Measurements from ENCODE around the gene OPN1MW3.
"Not testable (repeated sequence)": the region's sequence is repeated elsewhere in the genome, so short reads cannot be mapped to it uniquely, and the experiment has no call there.

Gene OPN1MW3
- total RNA-seq: 0 reads per million in 4 donors

DNA sequence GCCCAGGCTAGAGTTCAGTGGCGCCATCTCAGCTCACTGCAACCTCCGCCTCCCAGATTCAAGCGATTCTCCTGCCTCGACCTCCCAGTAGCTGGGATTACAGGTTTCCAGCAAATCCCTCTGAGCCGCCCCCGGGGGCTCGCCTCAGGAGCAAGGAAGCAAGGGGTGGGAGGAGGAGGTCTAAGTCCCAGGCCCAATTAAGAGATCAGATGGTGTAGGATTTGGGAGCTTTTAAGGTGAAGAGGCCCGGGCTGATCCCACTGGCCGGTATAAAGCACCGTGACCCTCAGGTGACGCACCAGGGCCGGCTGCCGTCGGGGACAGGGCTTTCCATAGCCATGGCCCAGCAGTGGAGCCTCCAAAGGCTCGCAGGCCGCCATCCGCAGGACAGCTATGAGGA, at the start of gene OPN1MW3:
OPN1MW3 (plus strand) TSS at position 301 of the 400 bp plus-strand sequence; CDS start at position 339, 38 bp downstream.
- DNase-seq: not testable (repeated sequence)

DNA sequence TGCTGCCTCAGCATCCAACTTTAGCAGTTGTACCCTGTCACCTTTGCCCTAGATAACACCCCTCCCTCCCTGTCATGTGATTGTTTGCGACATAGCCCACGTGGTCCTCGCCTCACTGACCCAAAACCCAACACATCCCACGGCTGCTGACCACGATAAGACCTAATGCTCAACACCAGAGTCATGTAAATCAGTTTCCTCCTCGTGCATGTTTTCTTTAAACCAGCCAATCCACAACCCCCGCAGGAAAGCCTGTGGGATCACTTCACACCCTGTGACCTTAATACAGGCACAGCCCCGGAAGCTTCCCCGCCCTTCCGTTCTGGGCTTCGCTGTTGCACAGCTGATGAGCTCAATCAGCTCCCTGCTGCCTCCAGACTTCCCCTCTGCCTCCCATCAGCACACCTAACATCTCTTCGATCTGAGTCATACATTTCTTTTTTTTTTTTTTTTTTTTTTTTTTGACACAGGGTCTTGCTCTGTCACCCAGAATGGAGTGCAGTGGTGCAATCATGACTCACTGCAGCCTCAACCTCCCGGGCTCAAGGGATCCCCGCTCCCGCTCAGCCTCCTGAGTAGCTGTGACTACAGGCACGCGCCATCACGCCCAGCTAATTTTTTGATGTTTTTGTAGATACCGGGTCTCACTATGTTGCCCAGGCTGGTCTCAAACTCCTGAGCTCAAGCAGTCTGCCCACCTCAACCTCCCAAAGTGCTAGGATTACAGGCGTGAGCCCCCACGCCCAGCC, 47.5 kb upstream of the OPN1MW3 start:
- not testable (repeated sequence) for DNase-seq

DNA sequence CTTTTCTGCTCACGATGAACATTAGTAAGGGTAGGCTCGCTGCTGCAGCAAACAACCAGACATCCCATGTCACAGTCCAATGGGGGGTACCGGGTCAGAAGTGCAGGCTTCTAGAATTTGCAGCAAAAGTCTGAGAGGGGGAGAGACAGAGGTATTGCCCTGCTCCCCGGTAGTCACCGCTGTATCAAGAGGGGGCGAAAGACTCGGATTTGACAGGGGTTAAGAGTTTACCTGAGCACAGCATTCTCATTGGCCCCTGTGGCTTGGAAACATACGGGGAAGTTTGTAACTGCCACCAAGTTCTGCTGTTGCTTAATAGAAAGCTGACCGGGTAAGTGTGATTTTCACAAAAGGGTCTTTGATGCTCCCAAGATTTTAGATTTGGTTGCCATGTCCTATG, 46.3 kb upstream of the OPN1MW3 start:
- DNase-seq: not testable (repeated sequence)

DNA sequence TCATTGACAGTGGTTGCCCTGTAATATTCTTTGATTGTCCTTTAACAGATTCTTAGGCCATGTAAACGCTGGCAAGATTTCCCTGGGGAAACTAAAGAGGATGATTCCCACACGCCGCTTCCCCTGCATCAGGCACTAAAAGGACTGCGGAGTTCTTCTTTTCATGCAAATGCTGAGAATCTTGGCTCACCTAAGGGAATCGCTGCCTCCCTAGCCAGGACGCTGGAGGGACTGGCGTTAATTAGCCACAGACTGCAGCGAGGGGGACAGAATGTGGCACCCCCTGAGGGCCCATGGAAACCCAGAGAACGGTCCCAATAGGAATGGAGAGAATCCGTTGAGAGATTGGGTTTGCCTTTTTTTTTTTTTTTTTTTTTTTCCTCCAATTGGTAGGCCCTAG, 45.9 kb upstream of the OPN1MW3 start:
- not testable (repeated sequence) for DNase-seq

DNA sequence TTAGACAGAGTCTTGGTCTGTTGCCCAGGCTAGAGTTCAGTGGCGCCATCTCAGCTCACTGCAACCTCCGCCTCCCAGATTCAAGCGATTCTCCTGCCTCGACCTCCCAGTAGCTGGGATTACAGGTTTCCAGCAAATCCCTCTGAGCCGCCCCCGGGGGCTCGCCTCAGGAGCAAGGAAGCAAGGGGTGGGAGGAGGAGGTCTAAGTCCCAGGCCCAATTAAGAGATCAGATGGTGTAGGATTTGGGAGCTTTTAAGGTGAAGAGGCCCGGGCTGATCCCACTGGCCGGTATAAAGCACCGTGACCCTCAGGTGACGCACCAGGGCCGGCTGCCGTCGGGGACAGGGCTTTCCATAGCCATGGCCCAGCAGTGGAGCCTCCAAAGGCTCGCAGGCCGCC, 37.9 kb upstream of the OPN1MW3 start, which contains the start of gene OPN1MW2:
OPN1MW2 (plus strand) TSS at position 301 of the 400 bp plus-strand sequence; CDS start at position 361, 60 bp downstream.
- DNase-seq: not testable (repeated sequence)

DNA sequence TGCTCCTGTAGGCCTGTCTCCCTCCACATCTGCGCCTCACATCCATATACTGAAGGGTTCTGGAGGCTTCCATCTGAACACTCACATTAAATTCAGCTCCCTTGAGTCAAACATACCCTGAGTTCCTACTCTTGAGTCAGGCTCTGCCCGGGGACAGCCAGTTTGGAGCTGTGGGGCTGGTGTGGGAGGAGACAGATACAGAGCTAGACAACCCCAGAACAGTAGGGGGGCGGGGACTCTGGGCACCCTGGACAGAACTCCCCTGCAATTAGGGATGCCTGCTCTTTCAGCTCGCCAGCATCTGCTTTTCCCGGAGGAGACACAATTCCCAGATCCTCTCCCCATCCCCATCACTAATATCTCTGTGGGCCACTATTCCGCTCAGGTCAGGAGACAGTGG, 32.1 kb upstream of the OPN1MW3 start:
- not testable (repeated sequence) for DNase-seq

DNA sequence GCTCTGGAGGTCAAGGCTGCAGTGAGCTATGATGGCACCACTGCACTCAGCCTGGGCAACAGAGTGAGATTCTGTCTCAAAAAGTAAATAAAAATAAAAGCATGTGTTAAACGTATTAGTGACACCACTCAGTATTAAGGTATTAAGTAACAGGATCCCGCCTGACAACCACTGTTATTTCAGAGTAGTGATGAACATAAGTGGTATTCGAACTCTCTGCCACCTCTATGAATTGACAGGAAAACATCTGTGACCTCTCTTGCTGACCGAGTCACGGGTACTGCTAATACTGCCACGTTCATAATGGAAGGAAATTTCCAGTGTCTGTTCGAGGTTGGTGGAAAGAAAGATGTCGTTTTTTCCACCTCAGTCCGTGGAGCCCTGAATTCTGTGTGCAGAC, 30.7 kb upstream of the OPN1MW3 start:
- DNase-seq: not testable (repeated sequence)

DNA sequence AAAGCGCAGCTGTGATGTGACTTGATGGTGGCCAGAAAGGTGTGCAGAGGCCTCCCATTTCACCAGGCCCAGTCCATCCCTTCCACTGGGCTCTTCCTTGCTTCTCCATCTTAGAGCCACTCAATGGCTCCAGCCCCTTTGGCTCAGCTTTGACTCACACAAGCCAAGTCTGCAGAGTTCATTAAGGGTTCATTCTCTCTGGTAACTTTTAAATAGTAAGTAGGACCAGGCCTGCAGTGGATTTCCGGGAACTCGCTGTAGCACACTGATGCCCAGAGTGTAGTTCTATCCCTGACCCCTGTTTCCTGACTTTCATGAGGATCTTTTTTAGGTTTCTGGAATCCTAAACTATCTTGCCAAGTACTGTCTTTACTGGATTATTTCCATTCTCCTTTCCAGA, 25.9 kb upstream of the OPN1MW3 start:
- DNase-seq: not testable (repeated sequence)

DNA sequence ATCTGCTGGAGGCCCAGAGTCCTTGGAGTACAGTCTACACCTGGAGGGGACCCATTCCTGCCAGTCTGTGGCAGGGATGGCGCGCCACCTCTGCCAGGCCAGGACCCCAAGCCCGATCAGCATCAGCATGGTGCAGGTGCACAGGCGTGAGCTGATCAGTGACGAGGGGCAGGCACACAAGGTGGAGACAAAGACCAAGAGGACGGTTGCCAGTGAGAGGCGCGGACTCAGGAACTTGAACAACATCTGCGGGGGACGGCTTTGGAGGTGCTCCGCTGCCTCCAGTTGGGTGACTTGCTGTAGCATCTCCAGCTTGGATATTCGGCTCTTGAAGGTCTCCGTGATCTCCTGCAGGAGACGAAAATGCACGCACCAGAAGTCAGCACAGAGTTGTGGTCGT, 23.8 kb upstream of the OPN1MW3 start:
- DNase-seq: not testable (repeated sequence)

DNA sequence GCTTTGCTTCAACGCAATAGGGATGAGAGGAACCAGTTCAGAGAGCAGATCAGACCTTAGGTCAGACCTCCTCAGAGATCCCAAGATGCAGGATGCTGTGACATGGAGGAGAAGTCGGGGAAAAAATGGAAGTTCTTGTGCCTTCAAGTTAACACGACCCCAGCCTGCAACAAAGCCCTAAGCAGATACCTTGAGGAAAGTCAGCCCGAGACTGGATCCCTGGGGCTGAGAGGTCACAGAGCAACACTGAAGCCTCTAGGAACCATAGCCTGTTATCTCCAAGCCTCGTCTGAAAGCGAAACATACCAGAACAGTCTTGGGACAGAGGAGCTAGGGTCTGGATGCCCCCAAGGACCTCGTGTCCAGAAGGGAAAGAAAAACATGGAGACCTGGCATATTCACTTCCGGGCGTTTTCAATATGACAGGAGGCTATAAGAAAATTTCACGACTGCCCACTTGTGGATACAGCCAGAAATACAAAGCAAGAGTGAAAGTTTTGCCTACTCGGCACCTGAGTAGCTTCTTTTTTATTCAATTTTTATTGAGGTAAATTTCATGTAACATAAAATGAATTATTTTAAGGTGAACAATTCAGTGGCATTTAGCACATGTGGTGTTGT, 18.3 kb upstream of the OPN1MW3 start:
- not testable (repeated sequence) for DNase-seq

DNA sequence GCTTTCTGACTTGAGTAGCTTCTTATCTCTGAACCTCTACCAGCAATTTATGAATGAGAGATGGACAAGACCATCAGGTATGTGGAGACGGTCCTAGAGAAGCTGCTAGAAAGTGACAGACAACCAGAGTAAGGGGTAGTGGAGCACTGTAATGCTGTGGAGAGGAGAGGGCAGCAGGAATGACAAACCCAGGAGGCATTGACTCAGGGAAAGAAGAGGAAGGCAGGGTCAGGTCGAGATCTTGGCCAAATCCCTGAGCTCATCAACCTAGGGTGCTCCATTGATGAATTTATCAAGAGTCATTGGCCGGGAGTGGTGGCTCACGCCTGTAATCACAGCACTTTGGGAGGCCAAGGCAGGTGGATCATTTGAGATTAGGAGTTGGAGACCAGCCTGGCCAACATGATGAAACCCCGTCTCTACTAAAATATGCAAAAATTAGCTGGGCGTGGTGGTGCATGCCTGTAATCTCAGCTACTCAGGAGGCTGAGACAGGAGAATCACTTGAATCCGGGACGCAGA, 17.3 kb upstream of the OPN1MW3 start:
- not testable (repeated sequence) for DNase-seq

DNA sequence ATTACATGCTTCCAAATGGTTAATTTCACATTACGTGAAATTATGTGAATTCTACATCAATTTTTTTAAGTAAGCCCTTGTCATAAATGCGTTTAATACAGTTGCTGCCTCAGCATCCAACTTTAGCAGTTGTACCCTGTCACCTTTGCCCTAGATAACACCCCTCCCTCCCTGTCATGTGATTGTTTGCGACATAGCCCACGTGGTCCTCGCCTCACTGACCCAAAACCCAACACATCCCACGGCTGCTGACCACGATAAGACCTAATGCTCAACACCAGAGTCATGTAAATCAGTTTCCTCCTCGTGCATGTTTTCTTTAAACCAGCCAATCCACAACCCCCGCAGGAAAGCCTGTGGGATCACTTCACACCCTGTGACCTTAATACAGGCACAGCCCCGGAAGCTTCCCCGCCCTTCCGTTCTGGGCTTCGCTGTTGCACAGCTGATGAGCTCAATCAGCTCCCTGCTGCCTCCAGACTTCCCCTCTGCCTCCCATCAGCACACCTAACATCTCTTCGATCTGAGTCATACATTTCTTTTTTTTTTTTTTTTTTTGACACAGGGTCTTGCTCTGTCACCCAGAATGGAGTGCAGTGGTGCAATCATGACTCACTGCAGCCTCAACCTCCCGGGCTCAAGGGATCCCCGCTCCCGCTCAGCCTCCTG, 9.9 kb upstream of the OPN1MW3 start:
- not testable (repeated sequence) for DNase-seq

DNA sequence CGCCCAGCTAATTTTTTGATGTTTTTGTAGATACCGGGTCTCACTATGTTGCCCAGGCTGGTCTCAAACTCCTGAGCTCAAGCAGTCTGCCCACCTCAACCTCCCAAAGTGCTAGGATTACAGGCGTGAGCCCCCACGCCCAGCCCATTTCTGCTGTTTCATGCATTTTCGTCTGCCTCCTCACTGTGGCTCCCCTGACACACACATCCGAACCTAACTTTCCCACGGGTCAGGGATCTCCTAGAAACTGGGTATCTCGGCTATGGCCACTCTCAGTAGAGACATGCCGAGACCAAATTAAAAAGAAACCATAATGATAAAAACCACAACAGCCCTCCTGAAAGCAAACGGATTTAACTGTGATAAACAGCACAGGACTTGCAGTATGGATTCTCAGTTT, 9.3 kb upstream of the OPN1MW3 start:
- DNase-seq: not testable (repeated sequence)

DNA sequence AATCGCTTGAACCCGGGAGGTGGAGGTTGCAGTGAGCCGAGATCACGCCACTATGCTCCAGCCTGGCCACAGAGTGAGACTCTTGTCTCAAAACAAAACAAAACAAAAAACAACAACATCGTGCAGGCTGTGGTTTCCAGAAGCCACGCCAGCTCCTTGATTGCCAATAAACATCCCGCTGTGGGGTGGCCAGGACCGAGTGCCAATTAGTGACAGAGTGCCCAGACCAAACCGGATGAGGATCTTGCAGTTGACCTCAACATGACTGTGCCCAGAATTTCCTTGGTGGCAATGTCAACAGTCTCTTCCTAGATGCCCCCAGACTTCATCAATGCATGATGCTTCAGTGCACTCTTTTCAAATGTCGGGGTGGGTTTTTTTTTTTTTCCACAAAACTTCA, 1.3 kb downstream of the OPN1MW3 start:
- DNase-seq: not testable (repeated sequence)

DNA sequence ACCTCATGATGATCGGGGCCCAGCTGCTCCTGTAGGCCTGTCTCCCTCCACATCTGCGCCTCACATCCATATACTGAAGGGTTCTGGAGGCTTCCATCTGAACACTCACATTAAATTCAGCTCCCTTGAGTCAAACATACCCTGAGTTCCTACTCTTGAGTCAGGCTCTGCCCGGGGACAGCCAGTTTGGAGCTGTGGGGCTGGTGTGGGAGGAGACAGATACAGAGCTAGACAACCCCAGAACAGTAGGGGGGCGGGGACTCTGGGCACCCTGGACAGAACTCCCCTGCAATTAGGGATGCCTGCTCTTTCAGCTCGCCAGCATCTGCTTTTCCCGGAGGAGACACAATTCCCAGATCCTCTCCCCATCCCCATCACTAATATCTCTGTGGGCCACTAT, 5.7 kb downstream of the OPN1MW3 start:
- not testable (repeated sequence) for DNase-seq

DNA sequence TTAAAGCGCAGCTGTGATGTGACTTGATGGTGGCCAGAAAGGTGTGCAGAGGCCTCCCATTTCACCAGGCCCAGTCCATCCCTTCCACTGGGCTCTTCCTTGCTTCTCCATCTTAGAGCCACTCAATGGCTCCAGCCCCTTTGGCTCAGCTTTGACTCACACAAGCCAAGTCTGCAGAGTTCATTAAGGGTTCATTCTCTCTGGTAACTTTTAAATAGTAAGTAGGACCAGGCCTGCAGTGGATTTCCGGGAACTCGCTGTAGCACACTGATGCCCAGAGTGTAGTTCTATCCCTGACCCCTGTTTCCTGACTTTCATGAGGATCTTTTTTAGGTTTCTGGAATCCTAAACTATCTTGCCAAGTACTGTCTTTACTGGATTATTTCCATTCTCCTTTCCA, 11.9 kb downstream of the OPN1MW3 start:
- DNase-seq: not testable (repeated sequence)

DNA sequence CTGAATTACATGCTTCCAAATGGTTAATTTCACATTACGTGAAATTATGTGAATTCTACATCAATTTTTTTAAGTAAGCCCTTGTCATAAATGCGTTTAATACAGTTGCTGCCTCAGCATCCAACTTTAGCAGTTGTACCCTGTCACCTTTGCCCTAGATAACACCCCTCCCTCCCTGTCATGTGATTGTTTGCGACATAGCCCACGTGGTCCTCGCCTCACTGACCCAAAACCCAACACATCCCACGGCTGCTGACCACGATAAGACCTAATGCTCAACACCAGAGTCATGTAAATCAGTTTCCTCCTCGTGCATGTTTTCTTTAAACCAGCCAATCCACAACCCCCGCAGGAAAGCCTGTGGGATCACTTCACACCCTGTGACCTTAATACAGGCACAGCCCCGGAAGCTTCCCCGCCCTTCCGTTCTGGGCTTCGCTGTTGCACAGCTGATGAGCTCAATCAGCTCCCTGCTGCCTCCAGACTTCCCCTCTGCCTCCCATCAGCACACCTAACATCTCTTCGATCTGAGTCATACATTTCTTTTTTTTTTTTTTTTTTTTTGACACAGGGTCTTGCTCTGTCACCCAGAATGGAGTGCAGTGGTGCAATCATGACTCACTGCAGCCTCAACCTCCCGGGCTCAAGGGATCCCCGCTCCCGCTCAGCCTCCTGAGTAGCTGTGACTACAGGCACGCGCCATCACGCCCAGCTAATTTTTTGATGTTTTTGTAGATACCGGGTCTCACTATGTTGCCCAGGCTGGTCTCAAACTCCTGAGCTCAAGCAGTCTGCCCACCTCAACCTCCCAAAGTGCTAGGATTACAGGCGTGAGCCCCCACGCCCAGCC, 27.3 kb downstream of the OPN1MW3 start:
- DNase-seq: not testable (repeated sequence)

DNA sequence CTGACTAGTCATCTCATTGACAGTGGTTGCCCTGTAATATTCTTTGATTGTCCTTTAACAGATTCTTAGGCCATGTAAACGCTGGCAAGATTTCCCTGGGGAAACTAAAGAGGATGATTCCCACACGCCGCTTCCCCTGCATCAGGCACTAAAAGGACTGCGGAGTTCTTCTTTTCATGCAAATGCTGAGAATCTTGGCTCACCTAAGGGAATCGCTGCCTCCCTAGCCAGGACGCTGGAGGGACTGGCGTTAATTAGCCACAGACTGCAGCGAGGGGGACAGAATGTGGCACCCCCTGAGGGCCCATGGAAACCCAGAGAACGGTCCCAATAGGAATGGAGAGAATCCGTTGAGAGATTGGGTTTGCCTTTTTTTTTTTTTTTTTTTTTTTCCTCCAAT, 29.0 kb downstream of the OPN1MW3 start:
- DNase-seq: not testable (repeated sequence)

DNA sequence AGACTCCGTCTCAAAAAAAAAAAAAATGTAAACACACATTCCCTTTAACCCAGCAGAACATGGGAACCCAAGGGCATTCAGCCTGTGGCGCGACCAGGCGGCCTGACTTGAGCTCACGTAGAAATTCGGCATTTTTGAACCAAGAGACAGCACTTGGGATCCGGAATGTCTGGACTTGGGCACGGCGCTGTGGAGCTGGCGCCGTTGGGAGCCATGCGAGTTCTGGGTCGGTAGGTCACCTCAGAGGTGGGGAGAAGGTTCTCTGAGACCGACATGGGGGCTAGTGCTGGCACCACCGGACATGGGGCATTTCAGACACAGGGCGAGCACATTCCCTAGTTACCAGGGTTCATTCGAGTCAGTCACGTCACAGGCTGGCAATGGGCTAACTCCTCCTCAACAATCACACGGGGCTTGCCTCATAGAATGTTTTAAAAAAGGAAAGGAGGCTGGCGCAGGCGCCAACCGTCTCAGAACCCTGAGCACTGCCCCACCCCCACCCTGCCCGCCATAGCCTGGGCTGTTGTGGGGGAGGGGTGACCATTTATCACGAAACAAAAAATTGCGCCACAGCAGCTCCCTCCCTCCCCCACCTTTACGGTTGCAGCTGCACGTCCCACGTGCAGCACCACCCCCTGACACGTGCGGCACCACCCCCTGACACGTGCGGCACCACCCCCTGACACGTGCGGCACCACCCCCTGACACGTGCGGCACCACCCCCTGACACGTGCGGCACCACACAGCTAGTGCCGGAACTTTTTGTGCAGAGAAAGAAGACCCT, 37.6 kb downstream of the OPN1MW3 start, which contains the start of gene TEX28:
TEX28 (minus strand) TSS at position 334 of the 784 bp plus-strand sequence. CDS start 3,007 bp downstream, outside the sequence.
- DNase-seq: no peak

DNA sequence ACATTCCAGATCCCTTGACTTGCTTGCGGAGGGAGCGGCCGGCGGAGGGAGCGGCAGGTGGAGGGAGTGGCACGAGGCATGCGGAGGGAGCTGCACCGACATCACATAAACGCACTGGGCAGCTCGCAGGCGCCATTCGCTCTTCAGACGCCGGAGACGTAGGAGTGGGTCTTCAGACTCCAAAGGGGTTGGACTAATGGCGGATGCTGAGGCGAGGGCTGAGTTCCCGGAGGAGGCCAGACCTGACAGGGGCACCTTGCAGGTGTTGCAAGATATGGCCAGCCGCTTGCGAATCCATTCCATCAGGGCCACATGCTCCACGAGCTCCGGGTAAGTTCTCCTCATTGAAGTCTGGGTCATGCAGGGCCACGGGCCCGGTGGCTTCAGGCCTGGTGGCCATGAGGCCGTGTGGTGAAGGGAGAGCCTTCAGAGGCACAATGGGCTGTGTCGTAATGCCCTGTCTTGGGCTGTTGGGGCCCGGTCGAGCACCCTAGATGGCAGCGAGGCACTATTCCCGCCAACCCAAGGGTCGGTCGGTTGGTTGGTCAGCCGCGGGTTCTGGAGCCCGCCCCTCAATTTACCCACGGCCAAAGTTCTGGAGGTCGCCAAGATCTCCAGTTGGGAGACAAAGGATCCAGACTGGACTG, 38.4 kb downstream of the OPN1MW3 start, which contains the start of gene TKTL1:
TKTL1 (plus strand) TSS at position 132 of the 647 bp plus-strand sequence; CDS start at position 197, 65 bp downstream.
- no peak for DNase-seq
